Thoracic aorta (tissue), 2 donors: Measurements from ENCODE around the gene TLE4. TPM values are rescaled to one million over a fixed set of nuclear protein-coding genes. Genes with fewer than 3 reads are reported as not detected.

Source experiments
- ATAC-seq: fragments of 150-250 bp; one replicate; pipeline ENCODE4 v1.8.0; 2017; ENCODE audit warnings: low read depth; ENCODE audit not compliant: insufficient number of reproducible peaks, low FRiP score
- DNase-seq: peaks from one replicate; pipeline ENCODE4 v3.0.0-alpha.2; 2020; ENCODE audit warnings: low spot score
- H3K27ac ChIP-seq, 2 donors: fragments of 200-600 bp; sonication (generic); 1 replicate in 1 of 2; 2 replicates in 1 of 2; pipeline ENCODE4 v1.5.1; 2016; ENCODE audit warnings: mild to moderate bottlenecking in 2 of 2, moderate library complexity in 2 of 2
- H3K27me3 ChIP-seq: fragments of 200-600 bp; sonication (generic); replicated peaks from 2 replicates; pipeline ENCODE4 v1.6.0; 2016; ENCODE audit warnings: mild to moderate bottlenecking; ENCODE audit not compliant: insufficient read depth
- H3K36me3 ChIP-seq: fragments of 200-600 bp; sonication (generic); one replicate; pipeline ENCODE4 v1.5.1; 2016
- H3K4me1 ChIP-seq, 2 donors: fragments of 200-600 bp; sonication (generic); 1 replicate in 1 of 2; 2 replicates in 1 of 2; pipeline versions ENCODE4 v1.5.1 to v1.6.0; 2016; ENCODE audit warnings: low read depth in 2 of 2, mild to moderate bottlenecking in 1 of 2; ENCODE audit not compliant: control insufficient read depth in 1 of 2
- H3K4me3 ChIP-seq: fragments of 200-600 bp; sonication (generic); 2 replicates; pipeline ENCODE4 v1.5.1; 2016; ENCODE audit warnings: mild to moderate bottlenecking
- H3K9me3 ChIP-seq: fragments of 200-600 bp; sonication (generic); 2 replicates; pipeline ENCODE4 v1.5.1; 2016
- total RNA-seq, 2 donors: library from RNA; depleted of rRNA; stranded (reverse); fragments of >200 nt; gene quantifications; one replicate each; pipeline versions ENCODE4 v1.1.0 to v1.2.3, GENCODE V29; 2016
- TF ChIP-seq, protein P1 (sequence below): fragments of 200-600 bp; sonication (generic); IDR thresholded peaks from one replicate; pipeline ENCODE4 v1.5.1; 2019; ENCODE audit warnings: antibody characterized with exemption

Gene TLE4
- total RNA-seq, 2 donors from 2014 or later = 19.7 to 44.1 TPM

DNA sequence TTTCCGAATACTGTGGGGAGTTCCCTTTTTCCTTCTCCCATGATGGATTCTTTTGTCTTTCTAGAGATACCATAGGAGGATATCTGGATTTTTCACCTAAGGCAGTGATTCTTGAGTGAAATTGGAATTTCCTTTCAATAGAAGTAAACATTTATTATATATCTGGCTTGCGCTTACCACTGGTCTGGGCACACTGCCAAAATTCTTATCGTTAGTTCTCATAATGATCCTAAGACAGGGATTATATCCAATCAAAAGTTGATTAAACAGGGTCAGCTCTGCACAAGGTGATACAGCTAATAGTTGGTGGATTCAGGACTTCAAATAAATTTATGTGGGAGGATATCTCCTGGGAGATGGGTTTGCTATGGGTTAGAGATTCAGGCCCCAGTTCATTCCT lies 9.6 kb downstream of the TLE4 start:
- no peak overlapping the region for H3K27ac ChIP-seq
- no peak for ATAC-seq
- no peaks in the 10 kb centered on the region for H3K27me3 ChIP-seq
- TF ChIP-seq, protein P1, sequence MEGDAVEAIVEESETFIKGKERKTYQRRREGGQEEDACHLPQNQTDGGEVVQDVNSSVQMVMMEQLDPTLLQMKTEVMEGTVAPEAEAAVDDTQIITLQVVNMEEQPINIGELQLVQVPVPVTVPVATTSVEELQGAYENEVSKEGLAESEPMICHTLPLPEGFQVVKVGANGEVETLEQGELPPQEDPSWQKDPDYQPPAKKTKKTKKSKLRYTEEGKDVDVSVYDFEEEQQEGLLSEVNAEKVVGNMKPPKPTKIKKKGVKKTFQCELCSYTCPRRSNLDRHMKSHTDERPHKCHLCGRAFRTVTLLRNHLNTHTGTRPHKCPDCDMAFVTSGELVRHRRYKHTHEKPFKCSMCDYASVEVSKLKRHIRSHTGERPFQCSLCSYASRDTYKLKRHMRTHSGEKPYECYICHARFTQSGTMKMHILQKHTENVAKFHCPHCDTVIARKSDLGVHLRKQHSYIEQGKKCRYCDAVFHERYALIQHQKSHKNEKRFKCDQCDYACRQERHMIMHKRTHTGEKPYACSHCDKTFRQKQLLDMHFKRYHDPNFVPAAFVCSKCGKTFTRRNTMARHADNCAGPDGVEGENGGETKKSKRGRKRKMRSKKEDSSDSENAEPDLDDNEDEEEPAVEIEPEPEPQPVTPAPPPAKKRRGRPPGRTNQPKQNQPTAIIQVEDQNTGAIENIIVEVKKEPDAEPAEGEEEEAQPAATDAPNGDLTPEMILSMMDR = no peak
- no peak for DNase-seq
- H3K4me3 ChIP-seq = no peak overlapping the region
- H3K36me3 ChIP-seq = no peaks in the 10 kb centered on the region
- H3K4me1 ChIP-seq = peaks cover 0 to 6% of the 10 kb centered on the region in 2 donors
- H3K9me3 ChIP-seq = no peaks in the 10 kb centered on the region

DNA sequence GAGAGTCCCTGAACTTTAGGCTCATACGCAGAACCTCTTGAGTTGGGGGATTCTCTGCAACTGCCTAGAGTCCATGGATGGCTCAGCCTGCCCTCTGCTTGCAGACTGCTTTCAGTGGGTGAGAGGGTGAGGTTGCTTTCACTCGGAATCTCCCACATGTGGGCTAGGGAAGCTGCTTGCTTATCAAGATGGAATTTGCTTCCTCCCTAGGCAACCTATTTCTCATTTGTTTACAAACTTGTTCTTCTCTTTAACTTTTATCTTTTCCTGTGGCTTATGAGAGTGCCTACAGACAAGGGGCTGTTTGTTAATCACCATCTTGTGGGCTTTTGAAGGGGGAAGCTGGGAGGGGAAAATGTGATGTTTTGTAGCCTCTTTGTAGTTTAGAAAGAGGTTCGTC lies 10.0 kb downstream of the TLE4 start:
- Histone ChIP-seq H3K4me1 (peaks cover 0 to 6% of the 10 kb centered on the region in 2 donors), H3K9me3 (no peaks in the 10 kb centered on the region), H3K27ac (no peak overlapping the region), H3K36me3 (no peaks in the 10 kb centered on the region), H3K4me3 (no peak overlapping the region), H3K27me3 (no peaks in the 10 kb centered on the region)
- ATAC-seq (no peak), DNase-seq (no peak)
- TF ChIP-seq, protein P1 = no peak

DNA sequence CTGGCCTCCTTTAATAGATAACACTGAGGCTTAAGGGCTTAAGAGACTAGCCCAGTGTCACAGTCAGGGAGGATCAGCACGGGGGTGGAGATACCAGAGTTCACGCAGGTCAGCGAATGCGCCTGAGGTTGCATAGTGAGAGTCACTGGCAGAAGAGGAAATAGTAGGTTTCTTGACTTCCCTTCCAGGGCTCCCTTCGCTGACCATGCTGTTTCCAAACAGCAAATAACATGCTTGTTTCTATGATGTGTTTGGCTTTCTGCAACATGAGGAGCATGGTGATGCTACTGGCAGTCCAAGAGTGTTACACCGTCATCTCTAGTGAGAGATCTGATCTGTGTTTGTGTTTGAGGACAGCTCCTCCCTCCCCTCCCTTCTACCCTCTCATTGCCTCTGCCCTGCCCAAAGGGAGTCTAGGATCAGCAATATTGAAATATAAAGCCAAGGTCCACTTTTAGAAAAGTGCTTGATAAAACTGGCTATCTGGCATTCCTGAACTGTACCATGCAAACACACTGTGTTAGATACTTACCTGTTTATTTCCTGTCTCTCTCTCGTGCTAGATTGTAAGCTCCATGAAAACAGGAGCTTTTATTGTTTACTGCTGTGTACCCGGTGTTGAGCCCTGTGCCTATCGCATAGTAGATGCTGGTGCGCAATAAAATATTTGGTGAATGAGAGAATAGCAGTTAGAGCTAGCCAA lies 12.3 kb downstream of the TLE4 start:
- no peak overlapping the region for H3K27ac ChIP-seq
- DNase-seq (no peak), ATAC-seq (no peak)
- H3K27me3 ChIP-seq = no peaks in the 10 kb centered on the region
- H3K4me1 ChIP-seq = no peaks in the 10 kb centered on the region
- TF ChIP-seq, protein P1 = no peak
- no peaks in the 10 kb centered on the region for H3K36me3 ChIP-seq
- no peaks in the 10 kb centered on the region for H3K9me3 ChIP-seq
- H3K4me3 ChIP-seq = no peak overlapping the region

DNA sequence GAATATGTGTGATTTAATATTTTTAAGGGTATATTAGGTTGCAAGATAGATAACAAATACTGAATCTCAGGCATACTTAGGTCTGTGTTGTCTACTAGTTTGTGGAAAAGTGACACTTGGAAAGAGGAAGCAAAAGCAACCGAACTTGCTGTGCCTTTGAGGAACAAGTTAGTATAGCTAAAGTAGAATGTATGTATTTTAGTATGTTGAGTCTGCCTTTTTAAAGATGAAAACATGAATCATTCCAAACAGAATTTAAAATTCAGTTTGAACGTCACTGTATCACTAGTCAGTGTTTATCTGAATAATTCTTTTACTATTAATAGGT lies 12.9 kb downstream of the TLE4 start:
- no peak for ATAC-seq
- TF ChIP-seq, protein P1 = no peak
- no peak for DNase-seq
- Histone ChIP-seq H3K4me3 (no peak overlapping the region), H3K4me1 (no peaks in the 10 kb centered on the region), H3K27me3 (no peaks in the 10 kb centered on the region), H3K9me3 (no peaks in the 10 kb centered on the region), H3K36me3 (no peaks in the 10 kb centered on the region), H3K27ac (no peak overlapping the region)

DNA sequence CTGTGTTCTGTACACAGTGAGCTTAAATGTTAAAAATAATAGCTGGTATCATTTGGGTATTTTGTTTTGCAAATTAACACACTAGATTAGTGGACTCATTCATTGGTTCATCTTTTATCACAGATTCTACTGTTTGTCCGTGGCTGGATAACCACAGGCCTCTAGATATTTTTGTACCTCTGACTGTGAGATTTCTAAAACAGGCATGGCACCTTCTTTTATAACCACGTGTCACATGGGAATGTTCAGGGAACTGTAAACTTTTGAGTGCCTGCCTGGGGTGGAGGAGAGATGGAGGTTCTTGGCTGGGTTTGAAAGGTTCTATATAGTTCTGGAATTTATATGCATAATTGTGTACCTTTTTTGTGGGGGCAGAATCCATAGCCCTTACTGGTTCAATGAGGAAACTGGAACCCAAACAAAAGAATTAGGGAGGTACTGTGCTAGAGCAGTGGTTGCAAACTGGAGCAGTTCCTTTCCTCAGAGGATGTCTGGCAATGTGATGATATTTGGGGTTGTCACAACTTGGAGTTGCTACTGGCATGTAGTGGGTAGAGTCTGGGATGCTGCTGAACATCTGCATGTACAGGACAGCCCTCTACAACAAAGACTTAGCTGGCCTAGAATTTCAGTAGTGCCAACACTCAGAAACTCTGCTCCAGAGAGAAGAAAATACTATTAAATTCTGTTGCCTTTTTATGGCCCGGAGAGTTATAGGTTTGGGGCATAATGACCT lies 16.9 kb downstream of the TLE4 start:
- H3K27ac ChIP-seq = no peak overlapping the region
- DNase-seq (no peak), ATAC-seq (no peak)
- H3K36me3 ChIP-seq = no peaks in the 10 kb centered on the region
- TF ChIP-seq, protein P1 = no peak
- no peaks in the 10 kb centered on the region for H3K4me1 ChIP-seq
- no peaks in the 10 kb centered on the region for H3K9me3 ChIP-seq
- no peak overlapping the region for H3K4me3 ChIP-seq
- no peaks in the 10 kb centered on the region for H3K27me3 ChIP-seq
